Cardiac muscle cell (in vitro differentiated cells and primary cell): ENCODE measurements around the gene GAPDH. TPM values are rescaled to one million over a fixed set of nuclear protein-coding genes. Genes with fewer than 3 reads are reported as not detected.
"Not testable (repeated sequence)": the region's sequence is repeated elsewhere in the genome, so short reads cannot be mapped to it uniquely, and the experiment has no call there.

Experiments
- DNase-seq, 2 donors: peaks; one replicate each; pipeline versions ENCODE4 v3.0.0 to v3.0.0-alpha.2; 2010 to 2017; ENCODE audit warnings: low read depth in 1 of 2, low spot score in 1 of 2
- H3K27ac ChIP-seq: fragments of 200-600 bp; sonication (generic); 2 replicates; pipeline ENCODE4 v1.5.1; 2016
- H3K27me3 ChIP-seq: fragments of 200-600 bp; sonication (generic); 2 replicates; pipeline ENCODE4 v1.6.0; 2016; ENCODE audit warnings: control low read depth
- H3K36me3 ChIP-seq: fragments of 200-600 bp; sonication (generic); 2 replicates; pipeline ENCODE4 v1.5.1; 2016; ENCODE audit warnings: control low read depth
- H3K4me1 ChIP-seq: fragments of 200-600 bp; sonication (generic); 2 replicates; pipeline ENCODE4 v1.8.1; 2017; ENCODE audit warnings: low read depth, mild to moderate bottlenecking, mixed run types
- H3K4me3 ChIP-seq: fragments of 200-600 bp; sonication (generic); 2 replicates; pipeline ENCODE4 v1.5.1; 2016; ENCODE audit warnings: mild to moderate bottlenecking
- H3K9me3 ChIP-seq: fragments of 200-600 bp; sonication (generic); 2 replicates; pipeline ENCODE4 v1.5.1; 2017; ENCODE audit warnings: low read depth, mild to moderate bottlenecking, control low read depth
- polyA plus RNA-seq: library from polyadenylated mRNA; unstranded; fragments of >200 nt; fragmentation: Nextera tagmentation; extraction: Ambion mirVana; gene quantifications from 2 replicates; pipeline ENCODE4 v1.2.1, GENCODE V29; 2016
- total RNA-seq: library from RNA; depleted of rRNA; stranded (reverse); fragments of >200 nt; gene quantifications from 2 replicates; pipeline ENCODE4 v1.2.3, GENCODE V29; 2016
- TF ChIP-seq, protein P1 (sequence below): IDR thresholded peaks from 2 replicates; pipeline ENCODE4 v1.5.1; 2012; ENCODE audit warnings: low read depth, mild to moderate bottlenecking, low read length

Gene GAPDH
- 8,013 and 12,904 TPM in 2 replicates for total RNA-seq
- polyA plus RNA-seq: 11,564 and 14,299 TPM in 2 replicates

DNA sequence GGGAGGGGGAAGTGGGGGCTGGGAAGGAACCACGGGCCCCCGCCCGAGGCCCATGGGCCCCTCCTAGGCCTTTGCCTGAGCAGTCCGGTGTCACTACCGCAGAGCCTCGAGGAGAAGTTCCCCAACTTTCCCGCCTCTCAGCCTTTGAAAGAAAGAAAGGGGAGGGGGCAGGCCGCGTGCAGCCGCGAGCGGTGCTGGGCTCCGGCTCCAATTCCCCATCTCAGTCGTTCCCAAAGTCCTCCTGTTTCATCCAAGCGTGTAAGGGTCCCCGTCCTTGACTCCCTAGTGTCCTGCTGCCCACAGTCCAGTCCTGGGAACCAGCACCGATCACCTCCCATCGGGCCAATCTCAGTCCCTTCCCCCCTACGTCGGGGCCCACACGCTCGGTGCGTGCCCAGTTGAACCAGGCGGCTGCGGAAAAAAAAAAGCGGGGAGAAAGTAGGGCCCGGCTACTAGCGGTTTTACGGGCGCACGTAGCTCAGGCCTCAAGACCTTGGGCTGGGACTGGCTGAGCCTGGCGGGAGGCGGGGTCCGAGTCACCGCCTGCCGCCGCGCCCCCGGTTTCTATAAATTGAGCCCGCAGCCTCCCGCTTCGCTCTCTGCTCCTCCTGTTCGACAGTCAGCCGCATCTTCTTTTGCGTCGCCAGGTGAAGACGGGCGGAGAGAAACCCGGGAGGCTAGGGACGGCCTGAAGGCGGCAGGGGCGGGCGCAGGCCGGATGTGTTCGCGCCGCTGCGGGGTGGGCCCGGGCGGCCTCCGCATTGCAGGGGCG, at the start of gene GAPDH:
Gene GAPDH (plus strand): TSS at position 595 of the 772 bp plus-strand sequence. CDS start 316 bp downstream, outside the sequence.
- H3K4me1 ChIP-seq: peaks cover 24% of the 10 kb centered on the region
- peak within 1 kb of the TSS; percentile 91 for H3K4me3 ChIP-seq
- peak; percentile 97 to 98 for DNase-seq
- H3K27me3 ChIP-seq: no peaks in the 10 kb centered on the region
- TF ChIP-seq, protein P1, sequence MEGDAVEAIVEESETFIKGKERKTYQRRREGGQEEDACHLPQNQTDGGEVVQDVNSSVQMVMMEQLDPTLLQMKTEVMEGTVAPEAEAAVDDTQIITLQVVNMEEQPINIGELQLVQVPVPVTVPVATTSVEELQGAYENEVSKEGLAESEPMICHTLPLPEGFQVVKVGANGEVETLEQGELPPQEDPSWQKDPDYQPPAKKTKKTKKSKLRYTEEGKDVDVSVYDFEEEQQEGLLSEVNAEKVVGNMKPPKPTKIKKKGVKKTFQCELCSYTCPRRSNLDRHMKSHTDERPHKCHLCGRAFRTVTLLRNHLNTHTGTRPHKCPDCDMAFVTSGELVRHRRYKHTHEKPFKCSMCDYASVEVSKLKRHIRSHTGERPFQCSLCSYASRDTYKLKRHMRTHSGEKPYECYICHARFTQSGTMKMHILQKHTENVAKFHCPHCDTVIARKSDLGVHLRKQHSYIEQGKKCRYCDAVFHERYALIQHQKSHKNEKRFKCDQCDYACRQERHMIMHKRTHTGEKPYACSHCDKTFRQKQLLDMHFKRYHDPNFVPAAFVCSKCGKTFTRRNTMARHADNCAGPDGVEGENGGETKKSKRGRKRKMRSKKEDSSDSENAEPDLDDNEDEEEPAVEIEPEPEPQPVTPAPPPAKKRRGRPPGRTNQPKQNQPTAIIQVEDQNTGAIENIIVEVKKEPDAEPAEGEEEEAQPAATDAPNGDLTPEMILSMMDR: no peak
- H3K27ac ChIP-seq: peak within 1 kb of the TSS; percentile 84
- peaks cover 47% of the 10 kb centered on the region for H3K36me3 ChIP-seq
- H3K9me3 ChIP-seq: no peaks in the 10 kb centered on the region

DNA sequence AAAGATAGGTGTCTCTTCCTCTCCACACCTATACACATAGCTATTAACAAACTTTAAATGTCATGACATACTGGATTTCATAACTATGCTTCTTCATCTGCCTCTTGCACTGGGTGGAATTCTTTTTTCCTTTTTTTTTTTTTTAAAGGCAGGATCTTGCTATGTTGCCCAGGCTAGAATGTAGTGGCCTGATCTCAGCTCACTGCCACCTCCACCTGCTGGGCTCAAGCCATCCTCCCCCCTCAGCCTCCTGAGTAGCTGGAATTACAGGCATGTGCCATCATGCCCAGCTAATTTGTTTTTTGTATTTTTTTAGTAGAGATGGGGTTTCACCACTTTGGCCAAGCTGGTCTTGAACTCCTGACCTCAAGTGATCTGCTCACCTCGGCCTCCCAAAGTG, 46.1 kb upstream of the GAPDH start:
- DNase-seq: no peak
- Histone ChIP-seq H3K27ac (no peak overlapping the region), H3K36me3 (peaks cover 8% of the 10 kb centered on the region), H3K27me3 (no peaks in the 10 kb centered on the region), H3K9me3 (no peaks in the 10 kb centered on the region), H3K4me3 (no peak overlapping the region), H3K4me1 (peaks cover 3% of the 10 kb centered on the region)
- TF ChIP-seq, protein P1: no peak

DNA sequence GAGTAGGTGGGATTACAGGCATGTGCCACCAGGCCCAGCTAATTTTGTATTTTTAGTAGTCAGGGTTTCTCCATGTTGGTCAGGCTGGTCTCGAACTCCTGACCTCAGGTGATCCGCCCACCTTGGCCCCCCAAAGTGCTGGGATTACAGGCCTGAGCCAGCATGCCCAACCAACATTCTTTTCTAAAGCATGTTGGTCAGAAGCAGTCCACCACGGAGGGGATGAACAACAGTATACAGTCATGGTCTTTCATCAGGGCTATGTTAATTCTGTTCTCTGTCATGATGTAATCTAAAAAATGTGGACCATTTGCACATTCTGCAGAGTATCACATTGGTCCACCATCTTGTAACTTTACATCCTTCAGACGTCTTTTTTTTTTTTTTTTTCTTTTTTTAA, 44.9 kb upstream of the GAPDH start:
- peaks cover 4% of the 10 kb centered on the region for H3K4me1 ChIP-seq
- no peaks in the 10 kb centered on the region for H3K27me3 ChIP-seq
- H3K36me3 ChIP-seq: peaks cover 8% of the 10 kb centered on the region
- no peak overlapping the region for H3K4me3 ChIP-seq
- H3K9me3 ChIP-seq: no peaks in the 10 kb centered on the region
- no peak overlapping the region for H3K27ac ChIP-seq
- TF ChIP-seq, protein P1: no peak
- DNase-seq: peak in 1 of 2 donors; percentile 5

DNA sequence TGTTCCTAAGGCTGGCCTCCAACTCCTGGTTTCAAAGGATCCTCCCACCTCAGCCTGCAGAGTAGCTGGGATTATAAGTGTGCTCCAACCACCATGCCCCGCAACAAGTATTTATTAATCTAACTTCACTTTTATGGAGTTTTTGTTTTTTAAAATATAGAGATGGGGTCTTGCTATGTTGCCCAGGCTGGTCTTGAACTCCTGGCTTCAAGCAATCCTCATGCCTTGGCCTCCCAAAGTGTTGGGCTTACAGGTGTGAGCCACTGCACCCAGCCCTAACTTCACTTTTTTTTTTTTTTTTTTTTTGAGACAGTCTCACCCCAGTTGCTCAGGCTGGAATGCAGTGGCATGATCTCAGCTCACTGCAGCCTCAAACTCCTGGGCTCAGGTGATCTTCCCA, 43.6 kb upstream of the GAPDH start:
- not testable (repeated sequence) for H3K27me3 ChIP-seq, H3K4me3 ChIP-seq, H3K27ac ChIP-seq, DNase-seq, H3K9me3 ChIP-seq
- Histone ChIP-seq H3K36me3 (peaks cover 14% of the 10 kb centered on the region), H3K4me1 (peaks cover 14% of the 10 kb centered on the region)

DNA sequence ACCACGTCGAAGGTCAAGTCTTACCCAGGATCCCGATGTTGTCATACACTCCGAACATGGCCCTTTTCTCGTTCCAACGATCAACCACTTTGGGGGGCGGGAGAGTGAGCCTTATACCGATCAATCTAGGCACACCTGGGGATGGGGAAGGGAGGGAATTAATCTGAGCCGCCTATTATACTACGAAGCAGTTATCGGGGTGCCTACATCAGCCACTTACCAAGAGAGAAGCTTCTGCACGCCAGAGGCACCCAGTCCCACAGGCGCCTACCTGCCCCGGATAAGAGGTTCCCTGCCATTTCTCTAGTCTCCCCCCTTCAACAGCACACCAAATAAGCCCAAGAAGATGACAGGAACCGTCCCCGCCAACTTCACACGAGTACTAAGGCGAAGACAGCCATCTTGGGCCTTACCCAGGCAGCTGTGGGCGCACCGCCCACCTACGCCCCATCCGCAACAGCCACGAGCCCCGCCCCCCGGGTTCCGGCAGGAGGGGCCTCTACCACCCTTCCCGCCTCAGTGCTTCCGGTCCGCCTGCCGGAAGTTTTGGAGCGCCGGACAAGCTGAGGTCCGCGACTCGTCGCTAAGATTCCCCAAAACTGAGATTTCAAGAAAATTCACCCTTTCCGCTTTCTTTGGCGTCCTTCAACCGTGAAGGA, 41.4 kb upstream of the GAPDH start, which contains the start of gene MRPL51:
Gene MRPL51 (minus strand): TSS at position 425 of the 659 bp plus-strand sequence. CDS start 126 bp downstream, at position 299.
- Histone ChIP-seq H3K27ac (peak within 1 kb of the TSS; percentile 93), H3K9me3 (no peaks in the 10 kb centered on the region), H3K36me3 (peaks cover 20% of the 10 kb centered on the region), H3K4me3 (peak within 1 kb of the TSS; percentile 69), H3K4me1 (peaks cover 14% of the 10 kb centered on the region), H3K27me3 (no peaks in the 10 kb centered on the region)
- DNase-seq: peak; percentile 96 to 97
- TF ChIP-seq, protein P1: no peak
